Fibroblast of peridontal ligament (primary cell): ENCODE results near the gene SH3BGR.
"Not testable (repeated sequence)": the region's sequence is repeated elsewhere in the genome, so short reads cannot be mapped to it uniquely, and the experiment has no call there.

Experiments
- DNase-seq: peaks from one replicate; pipeline ENCODE4 v3.0.0-alpha.2; 2010; ENCODE audit errors: extremely low read depth

SH3BGR gene

GRCh38 chr21:39451332-39452206 is at the start of gene SH3BGR:
TSS of gene SH3BGR (plus strand) at chr21:39451970. CDS start at chr21:39452097, 127 bp downstream.
- DNase-seq: no peak

GRCh38 chr21:39406065-39406464 is 45.7 kb upstream of the SH3BGR start:
- DNase-seq: no peak

GRCh38 chr21:39419204-39419603 is 32.6 kb upstream of the SH3BGR start:
- DNase-seq: not testable (repeated sequence)

GRCh38 chr21:39422527-39423241 is 29.1 kb upstream of the SH3BGR start:
- no peak for DNase-seq

GRCh38 chr21:39429445-39429844 is 22.3 kb upstream of the SH3BGR start:
- no peak for DNase-seq

- no peak for DNase-seq
Measured at GRCh38 chr21:39430016-39430415, 21.8 kb upstream of the SH3BGR start.

- DNase-seq: no peak
Measured at GRCh38 chr21:39430457-39430856, 21.3 kb upstream of the SH3BGR start.

GRCh38 chr21:39430954-39431353 is 20.8 kb upstream of the SH3BGR start:
- no peak for DNase-seq

- no peak for DNase-seq
Measured at GRCh38 chr21:39434950-39435349, 16.8 kb upstream of the SH3BGR start.

- no peak for DNase-seq
Measured at GRCh38 chr21:39439232-39439631, 12.5 kb upstream of the SH3BGR start.

GRCh38 chr21:39441502-39442475 is 10.0 kb upstream of the SH3BGR start:
- DNase-seq: peak; percentile 61

- peak; percentile 47 for DNase-seq
Measured at GRCh38 chr21:39444421-39445180, 7.2 kb upstream of the SH3BGR start.

GRCh38 chr21:39445321-39446269 is 6.2 kb upstream of the SH3BGR start, which contains the start of gene LCA5L:
TSS of gene LCA5L (minus strand) at chr21:39445778. CDS start at chr21:39428493, 17,285 bp downstream.
- DNase-seq: peak; percentile 85

- DNase-seq: no peak
Measured at GRCh38 chr21:39447264-39447663, 4.5 kb upstream of the SH3BGR start.

- DNase-seq: peak; percentile 80
Measured at GRCh38 chr21:39452207-39452969, 618 bp downstream of the SH3BGR start.

- no peak for DNase-seq
Measured at GRCh38 chr21:39452970-39453342, 1.2 kb downstream of the SH3BGR start.

- DNase-seq: no peak
Measured at GRCh38 chr21:39453571-39454179, 1.9 kb downstream of the SH3BGR start.

GRCh38 chr21:39454949-39455668 is 3.3 kb downstream of the SH3BGR start:
- DNase-seq: no peak
